GM19238 (cell line): ENCODE measurements around the gene TBC1D22A.
"Not testable (repeated sequence)": the region's sequence is repeated elsewhere in the genome, so short reads cannot be mapped to it uniquely, and the experiment has no call there.

Experiments used
- DNase-seq: peaks from one replicate; pipeline ENCODE4 v3.0.0; 2011; ENCODE audit warnings: low spot score; ENCODE audit not compliant: insufficient read length

Gene TBC1D22A

GRCh38 chr22:47115921-47116320 lies 353.5 kb downstream of the TBC1D22A start:
- DNase-seq = no peak

- DNase-seq = no peak
Observed at GRCh38 chr22:47116426-47117341, 354.2 kb downstream of the TBC1D22A start.

GRCh38 chr22:47117442-47117841 lies 355.0 kb downstream of the TBC1D22A start:
- not testable (repeated sequence) for DNase-seq

GRCh38 chr22:47119181-47119580 lies 356.7 kb downstream of the TBC1D22A start:
- no peak for DNase-seq

GRCh38 chr22:47120399-47120798 lies 357.9 kb downstream of the TBC1D22A start:
- DNase-seq = no peak

- DNase-seq = no peak
Observed at GRCh38 chr22:47121791-47122190, 359.3 kb downstream of the TBC1D22A start.

GRCh38 chr22:47122441-47123000 lies 360.1 kb downstream of the TBC1D22A start:
- no peak for DNase-seq

- DNase-seq = no peak
Observed at GRCh38 chr22:47123006-47123826, 360.8 kb downstream of the TBC1D22A start.

GRCh38 chr22:47123827-47124442 lies 361.5 kb downstream of the TBC1D22A start:
- no peak for DNase-seq

GRCh38 chr22:47124451-47124881 lies 362.0 kb downstream of the TBC1D22A start:
- no peak for DNase-seq

GRCh38 chr22:47124961-47125360 lies 362.5 kb downstream of the TBC1D22A start:
- no peak for DNase-seq

- DNase-seq = no peak
Observed at GRCh38 chr22:47125603-47126002, 363.2 kb downstream of the TBC1D22A start.

- DNase-seq = no peak
Observed at GRCh38 chr22:47126344-47126811, 363.9 kb downstream of the TBC1D22A start.

GRCh38 chr22:47127441-47127871 lies 365.0 kb downstream of the TBC1D22A start:
- no peak for DNase-seq

- DNase-seq = no peak
Observed at GRCh38 chr22:47128216-47128615, 365.8 kb downstream of the TBC1D22A start.

- DNase-seq = no peak
Observed at GRCh38 chr22:47128622-47129215, 366.3 kb downstream of the TBC1D22A start.

GRCh38 chr22:47129902-47130635 lies 367.6 kb downstream of the TBC1D22A start:
- no peak for DNase-seq

GRCh38 chr22:47130883-47131631 lies 368.6 kb downstream of the TBC1D22A start:
- no peak for DNase-seq

- no peak for DNase-seq
Observed at GRCh38 chr22:47131632-47132427, 369.4 kb downstream of the TBC1D22A start.
